Kidney (tissue), 14 donors: ENCODE measurements around the gene SSMEM1. TPM values are rescaled to one million over a fixed set of nuclear protein-coding genes. Genes with fewer than 3 reads are reported as not detected.

ENCODE experiments used
- DNase-seq, 5 donors: peaks; one replicate each; pipeline ENCODE4 v3.0.0-alpha.2; 2013 to 2020
- FAIRE-seq: peaks from 2 replicates; lab custom pipeline; 2012; peaks lifted over from hg19 to GRCh38; lab: Jason Lieb, UNC
- H3K27ac ChIP-seq, 2 donors: one replicate each; pipeline ENCODE4 v1.7.0; 2013; ENCODE audit warnings: low read depth in 2 of 2, low read length in 2 of 2, inconsistent platforms in 1 of 2
- H3K27me3 ChIP-seq: one replicate; pipeline ENCODE4 v1.7.1; 2013; ENCODE audit warnings: low read length, inconsistent platforms; ENCODE audit not compliant: control insufficient read depth, insufficient read depth
- H3K36me3 ChIP-seq, 3 donors: one replicate each; pipeline versions ENCODE4 v1.7.0 to v1.7.1; 2013; ENCODE audit warnings: low read length in 3 of 3, control low read depth in 1 of 3, inconsistent platforms in 1 of 3; ENCODE audit not compliant: insufficient read depth in 3 of 3, control insufficient read depth in 2 of 3
- H3K4me1 ChIP-seq, 3 donors: one replicate each; pipeline versions ENCODE4 v1.7.0 to v1.7.1; 2013; ENCODE audit warnings: low read length in 3 of 3, inconsistent platforms in 1 of 3, low read depth in 1 of 3; ENCODE audit not compliant: control insufficient read depth in 2 of 3, insufficient read depth in 2 of 3
- H3K4me3 ChIP-seq, 3 donors: one replicate each; pipeline versions ENCODE4 v1.7.0 to v1.8.1; 2013; ENCODE audit warnings: low read length in 3 of 3, control low read depth in 1 of 3, inconsistent platforms in 1 of 3
- H3K9ac ChIP-seq, 3 donors: one replicate each; pipeline versions ENCODE4 v1.7.0 to v1.7.1; 2013; ENCODE audit warnings: low read length in 3 of 3, control low read depth in 1 of 3, inconsistent platforms in 1 of 3
- H3K9me3 ChIP-seq, 3 donors: one replicate each; pipeline versions ENCODE4 v1.7.0 to v1.7.1; 2013; ENCODE audit warnings: low read length in 3 of 3, control low read depth in 1 of 3, inconsistent platforms in 1 of 3; ENCODE audit not compliant: control insufficient read depth in 2 of 3, insufficient read depth in 1 of 3
- intact Hi-C: fragments of 100-400 bp; cut with DNase I; formaldehyde crosslinking; loops from one replicate; pipeline ENCODE4 v1.11.1; 2022
- polyA plus RNA-seq: library from polyadenylated mRNA; stranded (reverse); fragments of 350-450 nt; fragmentation: Illumina TruSeq; extraction: RNeasy Lipid Tissue Mini Kit (QIAGEN cat#74804); gene quantifications from one replicate; pipeline ENCODE4 v1.2.3, GENCODE V29; 2014; ENCODE audit warnings: low read depth, low replicate concordance; ENCODE audit not compliant: insufficient read depth
- total RNA-seq: library from RNA; stranded (reverse); fragmentation: NEBNext Ultra II Directional; extraction: Animal tissue kit (Norgen Biotek cat#: 25700); gene quantifications from one replicate; pipeline ENCODE4 v1.2.1, GENCODE V29; 2021
- TF ChIP-seq, protein P1 (sequence below): IDR thresholded peaks from 3 replicates; pipeline ENCODE4 v1.5.1; 2012; ENCODE audit warnings: mild to moderate bottlenecking, moderate library complexity, borderline replicate concordance; ENCODE audit not compliant: insufficient read depth; ENCODE audit errors: extremely low read depth
- donor health status: control.
- donor health status: control.
- donor health status: control.
- donor health status: control.
- donor health status: control.
- donor health status: DM: yes; HTN: yes; CAD: no.
- donor health status: Normal renal cell carcinoma (clear cell type).

The SSMEM1 gene
- total and polyA plus RNA-seq, 2 donors from 2014 or later, result not detected

DNA sequence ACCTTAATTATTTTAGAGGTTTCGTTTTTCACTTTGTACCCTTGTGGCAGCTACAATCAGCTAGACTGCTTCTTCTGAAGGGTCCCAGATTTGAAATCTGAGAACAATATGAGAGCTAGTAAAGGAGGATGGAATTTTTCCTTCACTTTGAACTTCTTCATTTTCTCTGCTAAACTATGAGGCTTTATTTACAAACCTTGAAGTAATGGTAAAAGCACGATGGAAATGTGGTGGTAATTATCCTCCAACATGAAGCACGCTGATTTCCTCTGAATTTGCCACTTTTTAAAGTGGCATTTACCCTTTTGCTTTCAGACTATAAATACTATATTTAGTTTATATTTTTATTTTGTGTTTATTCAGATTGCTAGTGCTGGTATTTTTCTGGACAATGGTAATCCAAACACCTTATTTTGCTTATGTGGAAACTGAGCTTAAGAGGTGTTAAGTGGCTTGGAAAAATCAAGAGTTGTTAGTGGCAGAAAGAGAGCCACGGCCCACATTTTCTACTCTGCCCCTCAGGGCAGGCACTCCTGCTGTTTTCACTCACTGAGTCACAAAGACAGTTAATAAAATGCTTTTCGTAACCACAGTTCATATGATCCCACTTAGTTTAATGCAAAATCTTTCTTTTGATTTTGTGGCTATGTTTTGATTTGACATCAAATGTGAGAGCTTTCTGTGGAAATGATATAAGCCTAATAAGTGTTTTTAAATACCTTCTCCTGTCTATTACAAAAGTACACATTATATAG lies 2.7 kb downstream of the SSMEM1 start:
- no peaks in the 10 kb centered on the region for H3K4me1 ChIP-seq
- H3K9me3 ChIP-seq, result no peaks in the 10 kb centered on the region
- DNase-seq (no peak), FAIRE-seq (no peak)
- TF ChIP-seq, protein P1, sequence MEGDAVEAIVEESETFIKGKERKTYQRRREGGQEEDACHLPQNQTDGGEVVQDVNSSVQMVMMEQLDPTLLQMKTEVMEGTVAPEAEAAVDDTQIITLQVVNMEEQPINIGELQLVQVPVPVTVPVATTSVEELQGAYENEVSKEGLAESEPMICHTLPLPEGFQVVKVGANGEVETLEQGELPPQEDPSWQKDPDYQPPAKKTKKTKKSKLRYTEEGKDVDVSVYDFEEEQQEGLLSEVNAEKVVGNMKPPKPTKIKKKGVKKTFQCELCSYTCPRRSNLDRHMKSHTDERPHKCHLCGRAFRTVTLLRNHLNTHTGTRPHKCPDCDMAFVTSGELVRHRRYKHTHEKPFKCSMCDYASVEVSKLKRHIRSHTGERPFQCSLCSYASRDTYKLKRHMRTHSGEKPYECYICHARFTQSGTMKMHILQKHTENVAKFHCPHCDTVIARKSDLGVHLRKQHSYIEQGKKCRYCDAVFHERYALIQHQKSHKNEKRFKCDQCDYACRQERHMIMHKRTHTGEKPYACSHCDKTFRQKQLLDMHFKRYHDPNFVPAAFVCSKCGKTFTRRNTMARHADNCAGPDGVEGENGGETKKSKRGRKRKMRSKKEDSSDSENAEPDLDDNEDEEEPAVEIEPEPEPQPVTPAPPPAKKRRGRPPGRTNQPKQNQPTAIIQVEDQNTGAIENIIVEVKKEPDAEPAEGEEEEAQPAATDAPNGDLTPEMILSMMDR, result no peak
- H3K9ac ChIP-seq, result no peak overlapping the region
- H3K36me3 ChIP-seq, result no peaks in the 10 kb centered on the region
- no peak overlapping the region for H3K4me3 ChIP-seq
- intact Hi-C loops, result no loop called here
- no peak overlapping the region for H3K27ac ChIP-seq
- no peaks in the 10 kb centered on the region for H3K27me3 ChIP-seq

DNA sequence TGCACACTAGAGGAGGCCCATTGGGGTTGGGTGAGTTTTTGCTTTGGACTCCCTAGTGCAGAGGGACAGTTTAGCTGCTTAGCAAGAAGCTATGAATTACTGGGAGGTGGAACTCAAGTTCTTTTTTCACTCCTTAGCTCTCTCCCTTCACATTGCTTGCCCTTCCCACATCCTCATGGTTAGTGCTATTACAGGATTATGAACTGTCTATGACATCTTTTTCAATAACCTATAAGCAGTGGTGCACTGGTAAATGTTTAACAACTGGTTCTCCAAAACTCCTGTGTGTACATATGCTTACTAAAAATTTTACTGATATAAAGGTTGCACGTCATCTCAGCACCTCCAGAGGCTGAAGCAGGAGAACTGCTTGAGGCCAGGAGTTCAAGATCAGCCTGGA lies 6.2 kb downstream of the SSMEM1 start:
- H3K9me3 ChIP-seq, result no peaks in the 10 kb centered on the region
- no peak overlapping the region for H3K27ac ChIP-seq
- H3K4me3 ChIP-seq, result no peak overlapping the region
- FAIRE-seq, result no peak
- H3K9ac ChIP-seq, result no peak overlapping the region
- no peak for DNase-seq
- H3K36me3 ChIP-seq, result no peaks in the 10 kb centered on the region
- no peaks in the 10 kb centered on the region for H3K27me3 ChIP-seq
- TF ChIP-seq, protein P1, result no peak
- intact Hi-C loops, result no loop called here
- no peaks in the 10 kb centered on the region for H3K4me1 ChIP-seq

DNA sequence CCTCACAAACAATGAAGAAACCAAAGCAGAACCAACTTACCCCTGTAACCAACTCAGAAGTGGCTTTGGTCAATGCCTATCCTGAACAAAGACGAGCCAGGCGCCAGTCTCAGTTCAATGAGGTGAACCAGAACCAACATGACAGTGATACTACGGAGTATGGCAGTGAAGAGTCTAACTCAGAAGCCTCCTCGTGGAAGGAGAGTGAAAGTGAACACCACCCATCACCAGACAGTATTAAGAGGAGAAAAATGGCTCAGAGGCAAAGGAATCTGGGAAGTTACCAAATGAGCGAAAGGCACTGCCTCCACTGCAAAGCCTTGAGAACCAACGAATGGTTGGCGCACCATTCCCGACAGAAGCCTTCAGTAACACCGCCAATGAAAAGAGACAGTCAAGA lies 8.4 kb downstream of the SSMEM1 start:
- H3K9ac ChIP-seq, result no peak overlapping the region
- H3K36me3 ChIP-seq, result no peaks in the 10 kb centered on the region
- H3K27me3 ChIP-seq, result no peaks in the 10 kb centered on the region
- no peak for DNase-seq
- TF ChIP-seq, protein P1, result no peak
- H3K4me1 ChIP-seq, result no peaks in the 10 kb centered on the region
- H3K27ac ChIP-seq, result no peak overlapping the region
- intact Hi-C loops, result no loop called here
- H3K9me3 ChIP-seq, result no peaks in the 10 kb centered on the region
- no peak overlapping the region for H3K4me3 ChIP-seq
- FAIRE-seq, result no peak
